HG02870 (cell line): Measurements from ENCODE around the gene ADAMTS14.

Experiments used
- ATAC-seq: cut with Tn5 transposase; IDR thresholded peaks from one replicate; pipeline ENCODE4 v1.9.1; 2021; ENCODE audit warnings: mild to moderate bottlenecking, moderate library complexity; ENCODE audit not compliant: unreplicated experiment

Gene ADAMTS14

GRCh38 chr10:70728328-70728727 lies 56.0 kb downstream of the ADAMTS14 start:
- ATAC-seq: no peak

- ATAC-seq: no peak
Measured at GRCh38 chr10:70729763-70730357, 57.6 kb downstream of the ADAMTS14 start.

- no peak for ATAC-seq
Measured at GRCh38 chr10:70730955-70731354, 58.6 kb downstream of the ADAMTS14 start.

GRCh38 chr10:70732569-70732968 lies 60.3 kb downstream of the ADAMTS14 start:
- no peak for ATAC-seq

GRCh38 chr10:70733051-70733450 lies 60.7 kb downstream of the ADAMTS14 start:
- no peak for ATAC-seq

GRCh38 chr10:70735161-70735560 lies 62.9 kb downstream of the ADAMTS14 start:
- no peak for ATAC-seq

GRCh38 chr10:70736525-70736924 lies 64.2 kb downstream of the ADAMTS14 start:
- ATAC-seq: no peak

GRCh38 chr10:70737250-70737649 lies 64.9 kb downstream of the ADAMTS14 start:
- ATAC-seq: no peak

- no peak for ATAC-seq
Measured at GRCh38 chr10:70738006-70738760, 65.9 kb downstream of the ADAMTS14 start.

GRCh38 chr10:70738761-70739121 lies 66.4 kb downstream of the ADAMTS14 start:
- ATAC-seq: no peak

- ATAC-seq: no peak
Measured at GRCh38 chr10:70740406-70741288, 68.3 kb downstream of the ADAMTS14 start.

- ATAC-seq: no peak
Measured at GRCh38 chr10:70742537-70743429, 70.5 kb downstream of the ADAMTS14 start.

- ATAC-seq: no peak
Measured at GRCh38 chr10:70743430-70743788, 71.1 kb downstream of the ADAMTS14 start.

- ATAC-seq: no peak
Measured at GRCh38 chr10:70743879-70744278, 71.6 kb downstream of the ADAMTS14 start.

- no peak for ATAC-seq
Measured at GRCh38 chr10:70744617-70745143, 72.4 kb downstream of the ADAMTS14 start.

GRCh38 chr10:70745555-70745954 lies 73.2 kb downstream of the ADAMTS14 start:
- ATAC-seq: no peak

- ATAC-seq: no peak
Measured at GRCh38 chr10:70747192-70747965, 75.1 kb downstream of the ADAMTS14 start.

GRCh38 chr10:70748305-70748704 lies 76.0 kb downstream of the ADAMTS14 start:
- no peak for ATAC-seq

GRCh38 chr10:70748801-70749573 lies 76.7 kb downstream of the ADAMTS14 start:
- no peak for ATAC-seq
